GM15510 (cell line): ENCODE results near the gene SMC2.

Source experiments
- POLR2A ChIP-seq: IDR thresholded peaks from 3 replicates; pipeline ENCODE4 v1.6.1; 2011; ENCODE audit warnings: borderline replicate concordance; ENCODE audit not compliant: insufficient read length; ENCODE audit errors: extremely low read depth

The SMC2 gene

DNA sequence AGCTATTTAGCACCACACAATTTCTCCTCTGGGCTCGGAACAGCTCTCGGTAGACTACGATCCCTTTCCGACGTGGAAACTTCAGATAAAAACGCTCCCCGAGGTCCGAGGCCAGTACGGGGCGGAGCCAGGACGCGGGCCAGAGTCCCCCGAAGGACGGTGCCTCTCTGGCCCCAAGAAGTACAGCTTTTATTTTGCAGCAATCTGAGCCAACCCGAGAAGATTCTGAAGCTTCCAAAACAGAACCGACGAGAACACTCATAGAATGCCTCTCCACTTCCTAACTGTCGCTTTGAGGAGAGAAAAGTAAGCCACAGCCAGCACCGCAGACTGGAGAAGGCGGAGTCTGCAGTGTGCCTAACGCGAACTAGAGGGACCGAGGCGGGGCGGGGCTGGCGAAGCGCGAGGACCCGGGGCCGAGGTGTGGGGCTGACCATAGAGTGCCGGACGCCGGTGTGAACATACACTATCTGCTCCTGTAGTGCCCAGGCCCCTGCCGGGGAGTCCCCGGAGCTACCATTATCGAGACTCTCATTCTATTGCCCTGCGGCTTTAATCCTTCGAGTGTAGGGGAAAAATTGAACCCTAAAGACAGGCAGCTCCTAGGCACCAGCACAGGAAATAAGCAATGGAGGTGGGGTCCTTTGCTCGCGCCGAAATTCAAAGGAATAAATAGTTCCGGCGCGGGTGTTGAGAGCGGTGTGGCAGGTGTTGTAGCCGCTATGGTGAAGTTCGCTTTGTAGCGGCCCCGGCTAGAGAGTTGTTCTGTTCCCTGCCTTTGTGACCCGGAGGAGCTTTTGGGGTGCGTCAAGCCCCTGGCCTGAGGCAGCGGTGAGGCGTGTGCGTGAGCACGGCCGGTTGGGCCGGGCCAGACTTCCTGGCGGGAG, at the start of gene SMC2:
SMC2 (plus strand) TSS at position 663 of the 887 bp plus-strand sequence. CDS start 1,076 bp downstream, outside the sequence.
- TF ChIP-seq POLR2A, result peak; percentile 81

DNA sequence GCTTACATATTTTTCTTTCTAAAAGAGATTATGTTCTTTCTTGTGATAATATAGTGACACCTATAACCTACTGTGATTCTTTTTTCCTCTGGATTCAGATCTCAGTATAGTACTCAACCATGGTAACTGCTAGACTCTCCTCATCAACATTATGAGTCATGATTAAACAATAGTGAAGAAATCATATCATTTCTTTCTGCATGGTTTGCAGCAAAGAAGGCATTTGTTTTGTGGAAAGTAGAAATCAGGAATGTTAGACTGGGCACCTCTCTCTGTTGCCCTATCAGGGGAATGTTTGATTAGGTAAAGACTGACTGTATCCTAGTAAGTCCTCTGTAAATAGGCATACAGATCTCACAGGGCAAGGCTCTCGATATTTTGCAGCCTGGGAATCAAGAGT, 25.6 kb upstream of the SMC2 start:
- TF ChIP-seq POLR2A, result no peak

DNA sequence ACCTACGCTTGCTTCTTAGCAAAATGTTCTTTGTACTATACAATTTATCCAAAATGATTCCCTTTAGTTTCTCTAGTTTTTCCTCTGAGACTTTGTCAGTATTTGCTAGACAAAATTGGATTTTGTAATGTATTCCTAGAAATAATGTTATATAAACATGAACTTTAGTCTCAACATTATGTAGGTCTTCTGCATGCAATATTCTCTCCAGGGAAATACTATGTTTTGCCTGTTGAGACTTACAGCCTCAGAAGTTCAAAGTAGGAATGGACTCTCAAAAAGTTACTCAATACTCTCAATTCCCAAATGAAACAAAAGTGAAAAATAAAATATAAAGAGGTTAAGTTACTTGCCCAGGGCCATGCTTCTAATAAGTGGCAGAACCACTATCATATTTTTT, 24.8 kb upstream of the SMC2 start:
- TF ChIP-seq POLR2A, result no peak

DNA sequence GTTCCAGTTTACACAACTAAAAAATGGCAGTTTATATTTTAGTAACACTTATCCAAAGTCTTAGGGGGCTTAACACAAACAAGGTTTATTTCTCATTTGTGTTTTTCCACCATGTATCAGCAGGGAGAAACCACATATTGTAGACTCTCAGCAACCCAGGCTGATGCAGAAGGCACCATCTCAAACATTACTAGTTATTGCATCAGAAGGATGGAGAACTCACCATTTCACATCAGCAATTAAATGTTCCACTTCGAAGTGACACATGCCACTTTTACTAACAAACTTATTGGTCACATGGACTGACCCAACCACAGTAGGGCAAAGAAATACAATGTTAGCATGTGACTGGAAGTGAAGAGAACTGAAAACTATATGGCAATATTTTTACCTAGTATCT, 22.5 kb upstream of the SMC2 start:
- no peak for TF ChIP-seq POLR2A

DNA sequence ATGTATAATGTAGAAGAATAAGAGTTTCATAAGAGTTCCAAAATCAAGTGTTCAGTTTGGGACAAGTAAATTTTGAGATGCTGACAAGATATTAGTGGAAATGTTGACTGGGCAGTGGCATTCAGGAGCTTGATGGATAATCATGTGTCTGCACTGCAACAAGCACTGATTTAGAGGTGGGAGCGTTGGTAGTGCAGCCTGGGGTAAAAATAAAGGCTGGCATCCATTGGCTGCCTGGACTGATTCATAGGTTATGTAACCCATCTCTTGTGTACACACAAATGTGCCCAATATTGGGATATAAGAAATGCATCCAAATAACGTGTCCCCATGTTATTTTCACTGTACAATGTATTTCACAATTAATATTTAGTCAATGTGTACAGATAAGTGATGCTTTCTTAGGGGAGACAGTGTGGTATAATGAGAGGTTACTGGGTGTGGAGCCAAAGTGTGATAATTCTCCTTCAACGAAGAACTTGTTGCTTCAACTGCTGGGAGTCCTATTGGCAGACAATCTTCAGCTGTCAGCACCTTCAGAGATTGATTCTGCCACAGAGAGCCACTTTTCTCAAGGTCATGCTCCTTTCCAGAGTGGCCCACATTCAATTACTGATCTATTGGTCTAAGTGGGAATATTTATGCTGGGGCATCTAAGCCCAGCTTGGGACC, 20.9 kb upstream of the SMC2 start:
- TF ChIP-seq POLR2A, result no peak

DNA sequence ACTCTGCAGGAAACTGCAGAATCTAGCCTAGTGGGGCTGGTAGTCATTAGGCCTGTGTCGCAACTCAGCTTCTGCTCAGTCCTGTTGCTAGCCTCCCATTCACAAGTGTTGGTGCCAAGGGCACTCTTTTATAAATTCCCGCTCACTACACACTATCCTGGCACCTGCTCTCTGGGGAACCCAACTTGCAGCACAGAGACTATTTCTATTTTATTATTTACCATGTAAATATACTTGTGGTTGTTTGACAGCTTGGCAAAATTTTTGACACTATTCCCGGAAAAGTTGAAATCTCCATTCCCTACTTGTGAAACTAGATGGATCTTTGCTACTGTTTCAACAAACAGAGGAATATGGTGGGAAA, 20.4 kb upstream of the SMC2 start:
- TF ChIP-seq POLR2A, result no peak

DNA sequence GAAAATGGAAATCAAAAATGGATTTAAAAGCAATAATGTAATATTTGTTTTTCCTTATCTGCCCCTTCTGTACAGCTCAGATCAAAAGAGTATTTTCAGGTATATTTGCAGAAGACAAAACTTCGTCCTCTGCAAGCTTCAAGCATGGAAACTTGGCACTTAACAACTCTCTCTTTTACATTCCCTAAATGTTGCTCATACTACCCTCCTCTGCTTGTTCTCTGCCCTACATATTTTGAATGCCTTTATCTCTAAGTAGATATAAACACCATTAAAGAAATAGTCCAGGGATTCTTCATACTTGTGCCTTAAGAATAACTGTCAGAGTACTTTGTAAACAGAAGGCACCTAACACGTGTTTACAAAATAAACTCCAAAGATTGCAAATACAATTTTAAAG, 19.2 kb upstream of the SMC2 start:
- no peak for TF ChIP-seq POLR2A

DNA sequence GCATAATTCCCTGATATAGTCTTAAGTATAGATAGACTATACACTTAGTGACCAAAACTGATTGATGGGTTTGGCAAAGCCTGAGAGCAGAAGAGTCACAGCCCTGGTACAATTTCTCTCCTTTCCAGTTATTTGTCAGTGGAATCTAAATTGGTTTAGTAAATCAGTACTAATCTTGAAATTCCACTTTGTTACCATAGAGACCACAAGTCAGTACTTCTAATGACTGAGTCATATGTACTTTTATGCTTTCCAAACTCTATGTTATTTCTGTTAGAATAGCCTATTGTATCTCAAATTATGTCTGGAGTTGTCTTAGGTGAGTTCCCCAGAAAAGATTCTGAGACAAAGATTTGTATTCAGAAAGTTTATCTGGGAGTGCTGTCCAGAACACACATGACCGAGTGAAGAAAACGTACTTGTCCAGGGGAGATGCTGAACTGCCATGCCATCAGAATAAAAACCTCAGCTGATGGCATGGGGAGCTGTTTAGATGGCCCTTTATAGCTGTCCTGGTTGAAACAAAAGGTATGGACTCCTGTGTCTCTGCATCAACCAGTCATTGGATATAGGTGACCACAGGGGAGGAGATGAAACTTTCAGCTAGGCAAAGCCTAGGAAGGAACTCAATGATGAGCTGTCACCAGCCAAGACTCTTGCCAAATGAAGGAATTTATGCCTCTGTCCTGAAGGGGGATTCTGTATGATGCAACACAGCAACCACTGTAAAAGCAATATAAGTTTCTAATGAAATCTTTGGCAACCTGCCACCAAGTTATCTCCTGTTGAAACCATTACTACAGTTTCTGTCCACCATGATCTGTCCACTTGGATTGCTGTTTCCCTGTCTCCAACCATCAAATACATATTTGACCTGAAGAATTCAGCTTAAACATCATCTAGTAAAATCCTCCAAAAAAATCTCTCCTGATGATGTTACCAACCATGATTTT, 18.0 kb upstream of the SMC2 start:
- no peak for TF ChIP-seq POLR2A

DNA sequence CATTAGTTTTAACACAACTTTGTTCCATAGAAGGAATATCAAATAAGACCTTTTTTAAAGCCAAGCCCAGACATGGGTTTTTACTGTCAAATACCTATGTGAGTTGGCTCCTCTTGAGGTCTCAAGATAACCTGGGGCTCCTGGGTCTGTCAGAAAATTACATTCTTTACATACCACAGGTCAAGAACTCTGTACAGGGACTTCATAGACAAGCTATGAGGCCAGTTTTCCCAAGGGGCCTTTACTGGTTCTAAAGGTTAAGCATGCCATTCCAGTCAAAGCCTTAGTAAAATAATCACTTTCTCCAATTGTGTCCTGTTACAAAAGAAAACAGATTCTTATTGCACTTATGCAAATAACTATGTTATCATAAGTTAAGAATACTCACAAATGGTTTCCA, 15.5 kb upstream of the SMC2 start:
- TF ChIP-seq POLR2A, result no peak

DNA sequence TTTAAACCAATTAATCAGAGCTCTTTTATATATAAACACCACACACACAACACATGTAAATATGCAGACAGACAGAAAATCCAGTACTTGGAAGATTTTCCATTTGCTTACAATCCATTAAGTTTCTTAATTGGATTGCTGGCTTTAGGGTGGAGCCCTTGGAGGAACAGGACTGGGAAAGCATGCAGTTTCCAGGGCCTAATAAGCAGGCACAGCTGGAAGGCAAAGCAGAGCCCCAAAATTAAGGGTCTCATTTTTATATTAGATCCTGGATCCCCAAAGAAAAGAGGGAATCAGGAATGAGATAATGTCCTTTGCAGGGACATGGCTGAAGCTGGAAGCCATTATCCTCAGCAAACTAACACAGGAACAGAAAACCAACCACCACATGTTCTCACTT, 13.1 kb upstream of the SMC2 start:
- no peak for TF ChIP-seq POLR2A

DNA sequence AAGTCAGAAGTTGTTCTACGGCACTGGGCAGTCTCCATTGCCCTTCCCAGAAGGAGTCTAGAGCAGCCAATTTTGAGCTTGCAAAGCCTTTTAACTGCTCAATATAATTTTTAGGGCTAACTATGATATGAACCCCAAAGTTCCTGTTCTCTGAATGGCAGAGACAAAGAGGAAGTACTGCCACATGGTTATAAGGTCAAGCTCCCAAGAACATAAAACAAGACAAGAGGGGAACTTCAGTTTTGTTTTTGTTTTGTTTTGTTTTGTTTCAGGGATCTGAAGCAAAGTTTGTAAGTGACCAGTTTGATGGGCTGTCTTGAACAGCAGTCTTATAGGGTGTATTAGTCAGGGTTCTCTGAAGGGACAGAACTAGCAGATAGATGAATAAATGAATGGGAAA, 11.9 kb upstream of the SMC2 start:
- no peak for TF ChIP-seq POLR2A

DNA sequence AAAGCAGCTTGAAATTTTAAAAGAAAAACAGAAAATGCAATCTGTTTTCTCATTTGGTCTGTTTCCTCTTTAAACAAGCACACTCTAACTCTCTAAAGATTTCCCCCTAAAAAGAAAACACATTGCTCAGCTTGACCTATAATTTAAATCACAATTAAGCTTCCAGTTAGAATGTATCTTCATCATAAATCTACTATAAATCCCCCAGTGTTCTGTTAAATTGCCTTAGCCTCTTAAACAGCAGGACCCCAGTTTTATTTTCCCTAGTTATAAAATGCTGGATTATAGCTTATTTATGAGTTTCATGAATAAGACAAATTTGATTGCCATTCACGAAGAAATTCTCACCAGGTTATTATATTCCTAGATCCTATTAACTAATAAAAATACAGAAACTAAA, 8.6 kb upstream of the SMC2 start:
- no peak for TF ChIP-seq POLR2A

DNA sequence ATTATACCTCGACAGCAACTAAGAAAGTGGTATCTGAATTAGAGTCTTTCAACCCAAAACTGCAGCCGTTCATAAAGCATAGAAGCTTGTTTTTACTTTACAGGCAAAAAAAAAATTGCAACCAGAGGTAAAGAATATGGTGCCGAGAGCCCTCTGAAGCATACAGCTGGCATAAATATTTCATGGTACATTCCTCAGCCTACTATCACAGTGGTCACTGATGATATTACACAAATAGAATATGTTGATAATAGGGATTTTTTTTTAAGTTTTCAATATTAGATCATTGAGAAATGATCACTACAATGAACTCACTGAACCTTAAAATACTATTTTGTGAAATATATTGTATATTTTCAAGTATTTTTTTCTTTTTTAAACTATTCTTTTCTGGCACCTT, 6.2 kb upstream of the SMC2 start:
- no peak for TF ChIP-seq POLR2A

DNA sequence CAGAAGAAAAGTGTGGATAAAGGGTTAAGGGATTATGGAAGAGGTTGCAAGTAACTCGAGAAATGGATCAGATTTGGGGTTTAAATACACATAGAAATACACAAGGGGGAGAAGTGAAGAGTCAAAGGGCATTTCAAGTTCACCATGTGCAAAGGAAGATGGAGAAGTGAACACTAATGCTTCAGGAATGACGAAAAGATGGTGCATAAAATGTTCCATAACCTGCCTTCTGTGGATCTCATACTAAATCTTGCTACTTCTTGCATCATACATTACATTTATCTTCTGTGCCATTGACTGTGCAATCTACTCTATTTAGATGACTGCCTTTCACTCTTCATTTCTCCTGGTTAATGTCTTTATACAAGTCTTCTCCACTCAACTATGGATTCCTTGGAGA, 5.7 kb upstream of the SMC2 start:
- TF ChIP-seq POLR2A, result no peak

DNA sequence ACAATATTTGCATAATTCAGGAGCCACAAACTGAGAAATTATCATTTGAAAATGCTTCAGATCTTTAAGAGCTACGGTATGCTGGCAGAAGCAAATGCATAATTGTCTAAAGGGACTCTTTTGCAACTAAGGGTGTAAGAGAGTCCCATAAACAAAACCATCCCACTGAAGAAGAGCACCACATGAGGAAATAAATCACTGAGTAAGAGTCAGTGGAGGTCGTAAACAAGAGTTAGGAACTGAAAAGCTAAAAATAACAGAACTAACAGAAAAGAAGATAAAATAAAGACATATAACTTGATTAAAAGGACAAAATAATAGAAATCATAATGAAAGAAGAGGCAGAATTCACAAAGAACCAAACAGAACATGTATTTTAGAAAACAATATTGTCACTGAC, 3.5 kb upstream of the SMC2 start:
- TF ChIP-seq POLR2A, result no peak

DNA sequence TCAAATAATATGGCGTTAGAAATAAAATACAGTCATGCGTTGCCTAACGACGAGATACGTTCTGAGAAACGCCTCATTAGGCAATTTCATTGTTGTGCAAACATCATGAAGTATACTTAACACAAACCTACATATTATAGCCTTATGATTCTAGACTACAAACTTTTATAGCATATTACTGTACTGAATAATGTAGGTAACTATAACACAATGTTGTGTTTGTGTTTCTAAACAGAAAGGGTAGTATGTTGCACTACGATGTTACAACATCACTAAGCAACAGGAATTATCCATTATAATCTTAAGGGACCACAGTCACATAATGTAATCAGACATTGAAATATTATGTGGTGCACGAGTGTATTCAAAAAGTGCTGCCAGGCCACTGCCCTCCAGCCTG, 3.0 kb upstream of the SMC2 start:
- TF ChIP-seq POLR2A, result no peak

DNA sequence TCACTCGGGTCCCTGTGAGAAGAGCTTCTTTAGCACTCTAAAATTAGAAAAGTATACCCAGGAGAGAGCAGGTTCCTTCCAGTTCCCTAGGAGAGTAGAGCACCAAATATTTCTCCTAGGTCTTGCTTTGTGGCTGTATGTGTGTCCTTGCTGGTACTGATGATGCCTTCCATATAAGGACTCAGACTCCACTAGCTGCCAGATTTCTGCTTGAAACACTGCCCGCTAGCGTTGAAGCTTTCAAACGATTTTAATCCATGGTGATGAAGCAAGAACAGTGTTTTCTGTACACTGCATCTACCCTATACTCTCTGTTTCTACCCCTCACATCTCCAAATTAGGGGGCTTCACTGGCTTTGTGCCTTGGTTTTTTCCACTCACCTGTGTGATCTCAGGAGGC, 2.4 kb upstream of the SMC2 start:
- TF ChIP-seq POLR2A, result no peak
